ENCODE measurements around the gene GNB2.

The GNB2 gene

DNA sequence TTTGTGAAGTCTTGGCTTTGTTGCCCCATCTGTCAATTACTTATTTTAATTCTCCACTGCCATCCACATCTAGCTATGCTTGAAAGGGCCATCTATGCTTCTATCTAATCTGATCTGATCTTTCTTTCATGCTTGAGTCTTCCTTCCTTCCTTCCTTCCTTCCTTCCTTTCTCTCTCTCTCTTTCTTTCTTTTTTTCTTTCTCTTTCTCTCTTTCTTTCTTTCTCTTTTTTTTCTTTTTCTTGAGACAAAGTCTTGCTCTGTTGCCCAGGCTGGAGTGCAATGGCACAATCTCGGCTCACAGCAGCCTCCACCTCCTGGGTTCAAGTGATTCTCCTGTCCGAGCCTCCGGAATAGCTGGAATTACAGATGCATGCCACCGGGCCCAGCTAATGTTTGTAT is 43.5 kb upstream of the GNB2 start:
- no peaks in the 10 kb centered on the region for H3K9me3 ChIP-seq (ENCODE audit: low read length)
- H4K20me1 ChIP-seq (ENCODE audit: insufficient read depth, low read length): no peaks in the 10 kb centered on the region
- H3K4me2 ChIP-seq (ENCODE audit: low read length): no peak overlapping the region
- no peaks in the 10 kb centered on the region for H3K79me2 ChIP-seq (ENCODE audit: insufficient read depth, low read length)
- H3F3A ChIP-seq (ENCODE audit: insufficient read depth, low read length): no peaks in the 10 kb centered on the region
- no peaks in the 10 kb centered on the region for H3K36me3 ChIP-seq (ENCODE audit: insufficient read depth, low read length)
- H2AFZ ChIP-seq (ENCODE audit: low read length): no peak overlapping the region
- no peaks in the 10 kb centered on the region for H3K27me3 ChIP-seq (ENCODE audit: insufficient read depth, low read length)
- no peak overlapping the region for H3K27ac ChIP-seq (ENCODE audit: low read depth, low read length, poor library complexity, severe bottlenecking)
- TF ChIP-seq EZH2 (IDR thresholded peaks at IDR 0.05; ENCODE audit: borderline replicate concordance, low read length): no peak
- TF ChIP-seq, protein P1, sequence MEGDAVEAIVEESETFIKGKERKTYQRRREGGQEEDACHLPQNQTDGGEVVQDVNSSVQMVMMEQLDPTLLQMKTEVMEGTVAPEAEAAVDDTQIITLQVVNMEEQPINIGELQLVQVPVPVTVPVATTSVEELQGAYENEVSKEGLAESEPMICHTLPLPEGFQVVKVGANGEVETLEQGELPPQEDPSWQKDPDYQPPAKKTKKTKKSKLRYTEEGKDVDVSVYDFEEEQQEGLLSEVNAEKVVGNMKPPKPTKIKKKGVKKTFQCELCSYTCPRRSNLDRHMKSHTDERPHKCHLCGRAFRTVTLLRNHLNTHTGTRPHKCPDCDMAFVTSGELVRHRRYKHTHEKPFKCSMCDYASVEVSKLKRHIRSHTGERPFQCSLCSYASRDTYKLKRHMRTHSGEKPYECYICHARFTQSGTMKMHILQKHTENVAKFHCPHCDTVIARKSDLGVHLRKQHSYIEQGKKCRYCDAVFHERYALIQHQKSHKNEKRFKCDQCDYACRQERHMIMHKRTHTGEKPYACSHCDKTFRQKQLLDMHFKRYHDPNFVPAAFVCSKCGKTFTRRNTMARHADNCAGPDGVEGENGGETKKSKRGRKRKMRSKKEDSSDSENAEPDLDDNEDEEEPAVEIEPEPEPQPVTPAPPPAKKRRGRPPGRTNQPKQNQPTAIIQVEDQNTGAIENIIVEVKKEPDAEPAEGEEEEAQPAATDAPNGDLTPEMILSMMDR (IDR thresholded peaks at IDR 0.05; ENCODE audit: low read length): no peak
- H3K9me2 ChIP-seq (ENCODE audit: low read depth, low read length): no peaks in the 10 kb centered on the region
- H3K4me3 ChIP-seq (ENCODE audit: low read depth, low read length, poor library complexity, severe bottlenecking): no peak overlapping the region
- peaks cover 38% of the 10 kb centered on the region for H3K4me1 ChIP-seq (ENCODE audit: insufficient read depth, low read length, severe bottlenecking)
- H3K9ac ChIP-seq (ENCODE audit: low read length): no peak overlapping the region

DNA sequence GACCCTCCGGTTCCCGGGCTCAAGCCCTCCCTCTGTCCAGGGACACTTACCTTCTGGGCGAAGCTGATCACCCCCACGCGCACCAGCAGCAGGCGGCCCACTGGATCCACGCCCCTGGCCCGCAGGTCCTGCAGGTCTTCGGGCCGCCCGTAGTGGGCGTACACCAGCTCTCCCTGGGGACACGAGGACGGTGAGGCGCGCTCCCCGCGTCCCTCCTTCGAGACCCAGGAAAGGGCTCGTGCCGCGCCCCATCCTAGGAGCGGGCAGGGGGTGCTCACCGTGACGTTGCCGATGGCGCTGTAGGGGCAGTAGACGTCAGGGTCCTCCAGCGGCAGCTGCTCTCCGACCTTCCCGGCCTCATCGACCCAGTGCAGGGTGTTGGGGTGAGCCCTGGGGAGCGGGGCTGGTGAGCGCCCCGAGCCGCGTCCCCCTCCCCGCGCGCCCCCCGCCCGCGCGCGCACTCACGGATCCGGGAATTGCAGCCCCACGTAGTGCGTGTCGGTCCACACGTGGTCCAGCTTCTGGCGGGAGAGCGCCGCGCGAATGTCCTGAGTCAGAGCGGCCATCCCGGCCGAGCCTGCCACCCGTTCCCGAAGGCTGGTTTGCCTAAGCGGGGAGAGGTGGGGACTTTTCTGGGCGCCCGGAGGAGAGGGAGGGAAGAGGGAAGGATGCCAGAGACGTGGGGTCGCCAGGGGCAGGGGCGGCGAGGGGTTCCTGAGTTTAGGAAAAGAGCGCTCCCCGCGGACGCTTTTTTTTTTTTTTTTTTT is 40.4 kb upstream of the GNB2 start:
- Histone ChIP-seq H3K4me3 (ENCODE audit: low read depth, low read length, poor library complexity, severe bottlenecking) (peak overlapping the region; percentile 67), H3K27ac (ENCODE audit: low read depth, low read length, poor library complexity, severe bottlenecking) (no peak overlapping the region), H3F3A (ENCODE audit: insufficient read depth, low read length) (no peaks in the 10 kb centered on the region), H3K36me3 (ENCODE audit: insufficient read depth, low read length) (no peaks in the 10 kb centered on the region), H3K9ac (ENCODE audit: low read length) (peak overlapping the region; percentile 87), H4K20me1 (ENCODE audit: insufficient read depth, low read length) (no peaks in the 10 kb centered on the region), H3K27me3 (ENCODE audit: insufficient read depth, low read length) (no peaks in the 10 kb centered on the region), H3K4me1 (ENCODE audit: insufficient read depth, low read length, severe bottlenecking) (peaks cover 23% of the 10 kb centered on the region), H3K4me2 (ENCODE audit: low read length) (peak overlapping the region; percentile 86), H3K9me2 (ENCODE audit: low read depth, low read length) (no peaks in the 10 kb centered on the region), H3K79me2 (ENCODE audit: insufficient read depth, low read length) (no peaks in the 10 kb centered on the region), H3K9me3 (ENCODE audit: low read length) (no peaks in the 10 kb centered on the region), H2AFZ (ENCODE audit: low read length) (peak overlapping the region; percentile 25; the same call in 1 of the 2 replicates)
- TF ChIP-seq, protein P1 (IDR thresholded peaks at IDR 0.05; ENCODE audit: low read length): peak; percentile 62
- no peak for TF ChIP-seq EZH2 (IDR thresholded peaks at IDR 0.05; ENCODE audit: borderline replicate concordance, low read length)

DNA sequence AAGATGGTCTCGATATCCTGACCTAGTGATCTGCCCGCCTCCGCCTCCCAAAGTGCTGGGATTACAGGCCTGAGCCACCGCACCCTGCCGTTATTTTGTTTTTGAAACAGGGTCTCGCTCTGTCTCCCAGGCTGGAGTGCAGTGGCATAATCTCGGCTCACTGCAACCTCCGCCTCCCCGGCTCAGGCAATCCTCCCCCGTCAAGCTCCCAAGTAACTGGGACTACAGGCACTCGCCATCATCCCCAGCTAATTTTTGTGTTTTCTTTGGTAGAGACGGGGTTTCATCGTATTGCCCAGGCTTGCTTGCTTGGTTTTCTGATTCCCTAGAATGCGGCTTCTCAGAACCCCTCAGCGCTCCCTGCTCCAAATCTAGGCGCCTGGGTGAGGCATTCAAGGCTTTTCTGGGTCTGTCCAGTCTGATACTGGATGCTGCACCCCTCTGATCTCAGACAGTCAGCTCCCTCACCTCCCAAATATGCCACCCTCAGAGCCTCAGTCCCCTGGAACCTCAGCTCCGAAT is 33.5 kb upstream of the GNB2 start:
- H3K27me3 ChIP-seq (ENCODE audit: insufficient read depth, low read length): no peaks in the 10 kb centered on the region
- no peaks in the 10 kb centered on the region for H3F3A ChIP-seq (ENCODE audit: insufficient read depth, low read length)

More for the DNA sequence above, 33.5 kb upstream of the GNB2 start:
- peaks cover 10% of the 10 kb centered on the region for H3K4me1 ChIP-seq (ENCODE audit: insufficient read depth, low read length, severe bottlenecking)
- H3K4me3 ChIP-seq (ENCODE audit: low read depth, low read length, poor library complexity, severe bottlenecking): no peak overlapping the region
- H3K36me3 ChIP-seq (ENCODE audit: insufficient read depth, low read length): no peaks in the 10 kb centered on the region
- H2AFZ ChIP-seq (ENCODE audit: low read length): no peak overlapping the region
- no peak overlapping the region for H3K4me2 ChIP-seq (ENCODE audit: low read length)
- no peak overlapping the region for H3K27ac ChIP-seq (ENCODE audit: low read depth, low read length, poor library complexity, severe bottlenecking)
- TF ChIP-seq, protein P1 (IDR thresholded peaks at IDR 0.05; ENCODE audit: low read length): no peak
- TF ChIP-seq EZH2 (IDR thresholded peaks at IDR 0.05; ENCODE audit: borderline replicate concordance, low read length): no peak
- no peaks in the 10 kb centered on the region for H3K9me3 ChIP-seq (ENCODE audit: low read length)
- no peaks in the 10 kb centered on the region for H3K79me2 ChIP-seq (ENCODE audit: insufficient read depth, low read length)
- H3K9ac ChIP-seq (ENCODE audit: low read length): no peak overlapping the region
- no peaks in the 10 kb centered on the region for H3K9me2 ChIP-seq (ENCODE audit: low read depth, low read length)
- no peaks in the 10 kb centered on the region for H4K20me1 ChIP-seq (ENCODE audit: insufficient read depth, low read length)
